Measurements from ENCODE around the gene NPY5R.

Gene NPY5R

DNA sequence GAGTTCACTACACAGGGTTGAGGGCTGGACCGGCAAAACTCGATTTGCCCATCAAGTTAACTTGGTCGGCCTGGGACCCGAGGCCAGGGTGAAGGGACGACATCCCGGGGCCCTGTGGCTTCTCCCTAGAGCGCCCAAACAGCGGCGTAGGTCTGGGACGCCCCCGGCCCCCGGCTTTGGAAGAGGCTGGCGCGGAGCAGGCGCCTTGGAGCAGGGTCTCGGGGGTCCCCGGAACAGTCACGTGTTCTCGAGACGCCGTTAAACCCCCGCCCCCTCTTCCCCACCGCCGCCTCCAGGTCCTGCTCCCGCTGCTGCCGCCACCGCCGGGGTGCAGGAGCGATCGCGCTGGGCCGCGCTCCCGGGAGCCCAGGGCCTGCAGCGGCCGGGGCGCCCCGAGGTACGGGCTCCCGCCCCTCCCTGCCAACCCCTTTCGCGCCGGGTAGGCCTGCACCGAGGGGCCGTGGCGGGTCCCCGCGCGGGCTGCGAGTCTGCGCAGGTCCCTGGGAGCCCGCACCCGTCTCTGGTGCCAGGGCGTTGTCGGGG lies at the start of gene NPY5R:
Gene NPY5R, plus strand, starts transcription at position 289 of the 543 bp plus-strand sequence. CDS start 6,382 bp downstream, outside the sequence.
- no peak within 1 kb of the TSS for H3K4me3 ChIP-seq (ENCODE audit: low read depth, low read length)
- TF ChIP-seq POLR2A (IDR thresholded peaks at IDR 0.05; ENCODE audit: extremely low read depth, insufficient read length) (no peak), CTCF (IDR thresholded peaks at IDR 0.05; ENCODE audit: low read depth, low read length) (no peak), MYC (IDR thresholded peaks at IDR 0.05; ENCODE audit: low read depth, low read length) (no peak)
- TF ChIP-seq, protein P1, sequence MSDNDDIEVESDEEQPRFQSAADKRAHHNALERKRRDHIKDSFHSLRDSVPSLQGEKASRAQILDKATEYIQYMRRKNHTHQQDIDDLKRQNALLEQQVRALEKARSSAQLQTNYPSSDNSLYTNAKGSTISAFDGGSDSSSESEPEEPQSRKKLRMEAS (IDR thresholded peaks at IDR 0.05; ENCODE audit: low read depth, low read length) = no peak
- no peak for DNase-seq (ENCODE audit: low read depth)

GRCh38 chr4:163295138-163295537 lies 48.6 kb upstream of the NPY5R start:
- DNase-seq (ENCODE audit: low read depth) = no peak
- TF ChIP-seq CTCF (IDR thresholded peaks at IDR 0.05; ENCODE audit: low read depth, low read length) (no peak), MYC (IDR thresholded peaks at IDR 0.05; ENCODE audit: low read depth, low read length) (no peak), POLR2A (IDR thresholded peaks at IDR 0.05; ENCODE audit: extremely low read depth, insufficient read length) (no peak)
- TF ChIP-seq, protein P1 (IDR thresholded peaks at IDR 0.05; ENCODE audit: low read depth, low read length) = no peak
- no peak overlapping the region for H3K4me3 ChIP-seq (ENCODE audit: low read depth, low read length)

GRCh38 chr4:163300445-163300844 lies 43.2 kb upstream of the NPY5R start:
- DNase-seq (ENCODE audit: low read depth) = no peak
- TF ChIP-seq, protein P1 (IDR thresholded peaks at IDR 0.05; ENCODE audit: low read depth, low read length) = no peak
- TF ChIP-seq CTCF (IDR thresholded peaks at IDR 0.05; ENCODE audit: low read depth, low read length) (no peak), MYC (IDR thresholded peaks at IDR 0.05; ENCODE audit: low read depth, low read length) (no peak), POLR2A (IDR thresholded peaks at IDR 0.05; ENCODE audit: extremely low read depth, insufficient read length) (no peak)

DNA sequence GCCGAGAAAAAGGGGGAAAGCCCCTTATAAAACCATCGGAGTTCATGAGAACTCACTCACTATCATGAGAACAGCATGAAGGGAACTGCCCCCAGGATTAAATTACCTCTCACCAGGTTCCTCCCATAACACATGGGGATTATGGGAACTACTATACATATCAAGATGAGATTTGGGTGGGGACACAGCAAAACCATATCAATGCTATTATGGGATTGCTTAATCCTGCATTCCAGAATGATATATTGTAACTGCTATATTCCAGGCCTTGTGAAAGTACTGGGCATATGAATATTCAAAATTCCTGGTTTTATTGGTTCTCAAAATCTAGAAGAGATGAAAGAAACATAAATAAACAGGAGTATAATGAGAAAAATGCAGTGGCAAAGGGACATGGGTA lies 40.6 kb upstream of the NPY5R start:
- TF ChIP-seq POLR2A (IDR thresholded peaks at IDR 0.05; ENCODE audit: extremely low read depth, insufficient read length) (no peak), CTCF (IDR thresholded peaks at IDR 0.05; ENCODE audit: low read depth, low read length) (no peak), MYC (IDR thresholded peaks at IDR 0.05; ENCODE audit: low read depth, low read length) (no peak)
- TF ChIP-seq, protein P1 (IDR thresholded peaks at IDR 0.05; ENCODE audit: low read depth, low read length) = no peak
- no peak for DNase-seq (ENCODE audit: low read depth)
- no peak overlapping the region for H3K4me3 ChIP-seq (ENCODE audit: low read depth, low read length)

More at GRCh38 chr4:163300445-163300844, 43.2 kb upstream of the NPY5R start:
- no peak overlapping the region for H3K4me3 ChIP-seq (ENCODE audit: low read depth, low read length)

DNA sequence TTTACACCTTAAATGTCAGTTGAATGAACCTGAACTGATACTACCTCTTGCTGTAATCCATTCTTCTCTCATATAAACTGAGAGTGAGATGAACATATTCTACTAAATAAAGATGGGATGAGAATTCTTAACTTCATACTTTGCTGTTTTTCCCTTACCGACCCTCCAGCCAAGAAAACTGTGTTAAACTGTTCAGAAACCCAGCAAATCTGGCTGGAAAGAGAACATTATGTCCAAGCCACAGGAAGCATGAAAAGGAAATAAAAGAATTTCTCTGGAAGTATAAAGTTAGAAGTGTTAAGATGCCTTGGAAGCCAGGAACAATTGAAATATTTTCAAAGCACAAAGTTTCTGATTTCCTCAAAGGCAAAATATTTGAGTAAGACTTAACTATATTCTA lies 34.2 kb upstream of the NPY5R start:
- no peak for DNase-seq (ENCODE audit: low read depth)
- no peak overlapping the region for H3K4me3 ChIP-seq (ENCODE audit: low read depth, low read length)
- no peak for TF ChIP-seq POLR2A (IDR thresholded peaks at IDR 0.05; ENCODE audit: extremely low read depth, insufficient read length)
- no peak for TF ChIP-seq MYC (IDR thresholded peaks at IDR 0.05; ENCODE audit: low read depth, low read length)
- TF ChIP-seq, protein P1 (IDR thresholded peaks at IDR 0.05; ENCODE audit: low read depth, low read length) = no peak
- TF ChIP-seq CTCF (IDR thresholded peaks at IDR 0.05; ENCODE audit: low read depth, low read length) = no peak
